Liver (tissue), 9 donors: Measurements from ENCODE around the gene MB21D2. TPM values are rescaled to one million over a fixed set of nuclear protein-coding genes. Genes with fewer than 3 reads are reported as not detected.

Experiments used
- DNase-seq: peaks from one replicate; pipeline ENCODE4 v3.0.0-alpha.2; 2017; ENCODE audit warnings: low spot score
- H3K27ac ChIP-seq, 2 donors: one replicate each; pipeline ENCODE4 v1.7.0; 2013; ENCODE audit warnings: inconsistent platforms in 2 of 2, low read length in 2 of 2, control low read depth in 1 of 2, low read depth in 1 of 2, mild to moderate bottlenecking in 1 of 2
- H3K27me3 ChIP-seq, 4 donors: one replicate each; pipeline versions ENCODE4 v1.6.1 to v1.7.0; 2013; ENCODE audit warnings: low read length in 3 of 4, inconsistent platforms in 1 of 4, mild to moderate bottlenecking in 1 of 4, moderate library complexity in 1 of 4; ENCODE audit not compliant: control insufficient read depth in 4 of 4, insufficient read depth in 4 of 4
- H3K36me3 ChIP-seq, 4 donors: one replicate each; pipeline versions ENCODE4 v1.6.1 to v1.7.0; 2013; ENCODE audit warnings: low read length in 3 of 4, mild to moderate bottlenecking in 3 of 4, low read depth in 1 of 4, moderate library complexity in 1 of 4; ENCODE audit not compliant: control insufficient read depth in 4 of 4, insufficient read depth in 3 of 4
- H3K4me1 ChIP-seq, 4 donors: one replicate each; pipeline versions ENCODE4 v1.6.1 to v1.7.0; 2013; ENCODE audit warnings: low read length in 3 of 4, mild to moderate bottlenecking in 3 of 4, moderate library complexity in 1 of 4; ENCODE audit not compliant: control insufficient read depth in 4 of 4, insufficient read depth in 4 of 4
- H3K4me3 ChIP-seq, 3 donors: one replicate each; pipeline versions ENCODE4 v1.6.1 to v1.7.0; 2013; ENCODE audit warnings: low read length in 3 of 3, control low read depth in 1 of 3, low read depth in 1 of 3, mild to moderate bottlenecking in 1 of 3
- H3K9ac ChIP-seq, 2 donors: one replicate each; pipeline ENCODE4 v1.7.0; 2013; ENCODE audit warnings: low read length in 2 of 2, mild to moderate bottlenecking in 2 of 2, moderate library complexity in 2 of 2, control low read depth in 1 of 2, low read depth in 1 of 2
- H3K9me3 ChIP-seq, 4 donors: one replicate each; pipeline versions ENCODE4 v1.6.1 to v1.7.0; 2013; ENCODE audit warnings: low read length in 3 of 4; ENCODE audit not compliant: control insufficient read depth in 4 of 4
- CTCF ChIP-seq: fragments of 150-350 bp; IDR thresholded peaks from 2 replicates; pipeline ENCODE4 v1.5.1; 2017; ENCODE audit warnings: improper control_type of control experiment, low read depth, low read length; ENCODE audit not compliant: missing input control
- FOXA1 ChIP-seq: IDR thresholded peaks from 2 replicates; pipeline ENCODE4 v1.6.1; 2016; ENCODE audit warnings: antibody characterized with exemption
- FOXA2 ChIP-seq: IDR thresholded peaks from 2 replicates; pipeline ENCODE4 v1.6.1; 2016; ENCODE audit warnings: antibody characterized with exemption
- GABPA ChIP-seq, 2 donors: IDR thresholded peaks in 1 of 2; conservative IDR thresholded peaks in 1 of 2; 2 replicates each; pipeline ENCODE4 v1.6.1; 2016; ENCODE audit warnings: antibody characterized with exemption in 2 of 2, mild to moderate bottlenecking in 1 of 2, moderate library complexity in 1 of 2
- JUND ChIP-seq, 2 donors: IDR thresholded peaks; 2 replicates each; pipeline ENCODE4 v1.6.1; 2016; ENCODE audit warnings: antibody characterized with exemption in 2 of 2
- MAX ChIP-seq: IDR thresholded peaks from 2 replicates; pipeline ENCODE4 v1.6.1; 2016; ENCODE audit warnings: antibody characterized with exemption
- RAD21 ChIP-seq, 2 donors: IDR thresholded peaks; 2 replicates each; pipeline ENCODE4 v1.6.1; 2016; ENCODE audit warnings: antibody characterized with exemption in 2 of 2, mild to moderate bottlenecking in 2 of 2
- RXRA ChIP-seq, 2 donors: IDR thresholded peaks; 2 replicates each; pipeline ENCODE4 v1.6.1; 2017 to 2018; ENCODE audit warnings: antibody characterized with exemption in 2 of 2, mild to moderate bottlenecking in 1 of 2
- SP1 ChIP-seq: IDR thresholded peaks from 2 replicates; pipeline ENCODE4 v1.6.1; 2018; ENCODE audit warnings: antibody characterized with exemption, mild to moderate bottlenecking
- ZBTB33 ChIP-seq: IDR thresholded peaks from 2 replicates; pipeline ENCODE4 v1.6.1; 2016; ENCODE audit warnings: antibody characterized with exemption
- WGBS: extraction: QIAGEN DNeasy Blood & Tissue Kit; methylation state at CpG from one replicate; pipeline ENCODE4 v1.1.7; 2013; 5-methylcytosine and 5-hydroxymethylcytosine counted together
- polyA plus RNA-seq, 2 donors: library from polyadenylated mRNA; stranded (reverse) in 1 of 2; unstranded in 1 of 2; fragments of 200-250 nt in 1 of 2; fragments of >200 nt in 1 of 2; fragmentation: Nextera tagmentation in 1 of 2; extraction: Ambion mirVana in 1 of 2; gene quantifications; one replicate each; pipeline versions ENCODE4 v1.2.1 to v1.2.3, GENCODE V29; 2013 to 2015
- total RNA-seq, 2 donors: library from RNA; depleted of rRNA; stranded (reverse); fragments of >200 nt; gene quantifications; one replicate each; pipeline ENCODE4 v1.2.3, GENCODE V29; 2014
- donor health status: healthy.
- donor health status: healthy.
- donor health status: healthy.
- donor health status: healthy.
- donor health status: healthy.

Gene MB21D2
- total and polyA plus RNA-seq, 4 donors = 0.13 to 1.9 (median 0.46) TPM

- Histone ChIP-seq H3K36me3 (no peaks in the 10 kb centered on the region), H3K4me1 (no peaks in the 10 kb centered on the region), H3K4me3 (no peak overlapping the region), H3K9ac (no peak overlapping the region), H3K9me3 (no peaks in the 10 kb centered on the region), H3K27ac (no peak overlapping the region), H3K27me3 (peaks cover 0 to 13% (median 4%) of the 10 kb centered on the region in 4 donors)
- 90% methylated on average over 2 of the region's 2 CpGs for WGBS
- DNase-seq = no peak
- TF ChIP-seq RAD21 (IDR thresholded peaks at IDR 0.05) (no peak), JUND (IDR thresholded peaks at IDR 0.05) (no peak), FOXA1 (no peak), ZBTB33 (no peak)
Observed at GRCh38 chr3:192843119-192843518, 74.5 kb downstream of the MB21D2 start.

GRCh38 chr3:192842711-192843110 is 74.9 kb downstream of the MB21D2 start:
- H3K36me3 ChIP-seq = no peaks in the 10 kb centered on the region
- H3K4me3 ChIP-seq = no peak overlapping the region
- no peaks in the 10 kb centered on the region for H3K4me1 ChIP-seq
- H3K27me3 ChIP-seq = peaks cover 0 to 13% (median 4%) of the 10 kb centered on the region in 4 donors
- TF ChIP-seq FOXA2 (no peak), RXRA (IDR thresholded peaks at IDR 0.05) (no peak), JUND (IDR thresholded peaks at IDR 0.05) (no peak), ZBTB33 (no peak), SP1 (no peak), MAX (no peak), GABPA (IDR thresholded peaks at IDR 0.05 in 1 of 2, conservative IDR thresholded peaks at IDR 0.05 in 1 of 2) (no peak)
- no peak overlapping the region for H3K27ac ChIP-seq
- H3K9me3 ChIP-seq = no peaks in the 10 kb centered on the region
- DNase-seq = no peak
- 93% methylated on average over 1 of the region's 1 CpG for WGBS
- no peak overlapping the region for H3K9ac ChIP-seq

GRCh38 chr3:192842138-192842537 is 75.5 kb downstream of the MB21D2 start:
- no peaks in the 10 kb centered on the region for H3K36me3 ChIP-seq
- no peaks in the 10 kb centered on the region for H3K4me1 ChIP-seq
- H3K9me3 ChIP-seq = no peaks in the 10 kb centered on the region
- no peak overlapping the region for H3K27ac ChIP-seq
- no peak overlapping the region for H3K9ac ChIP-seq
- 90% methylated on average over 8 of the region's 8 CpGs for WGBS
- TF ChIP-seq CTCF (no peak), FOXA2 (no peak), RXRA (IDR thresholded peaks at IDR 0.05) (no peak)
- no peak overlapping the region for H3K4me3 ChIP-seq
- DNase-seq = no peak
- H3K27me3 ChIP-seq = peaks cover 0 to 13% (median 4%) of the 10 kb centered on the region in 4 donors
